GM18498 (cell line): ENCODE measurements around the gene SSU72.
"Not testable (repeated sequence)": the region's sequence is repeated elsewhere in the genome, so short reads cannot be mapped to it uniquely, and the experiment has no call there.

Source experiments
- ATAC-seq: cut with Tn5 transposase; IDR thresholded peaks from one replicate; pipeline ENCODE4 v1.9.1; 2021; ENCODE audit warnings: mild to moderate bottlenecking, moderate library complexity; ENCODE audit not compliant: unreplicated experiment

The SSU72 gene

GRCh38 chr1:1509465-1509850, 65.2 kb downstream of the SSU72 start:
- ATAC-seq: not testable (repeated sequence)

GRCh38 chr1:1508775-1509464, 65.7 kb downstream of the SSU72 start:
- not testable (repeated sequence) for ATAC-seq

GRCh38 chr1:1507305-1507704, 67.4 kb downstream of the SSU72 start:
- ATAC-seq: no peak

GRCh38 chr1:1505801-1506200, 68.9 kb downstream of the SSU72 start:
- ATAC-seq: not testable (repeated sequence)

DNA sequence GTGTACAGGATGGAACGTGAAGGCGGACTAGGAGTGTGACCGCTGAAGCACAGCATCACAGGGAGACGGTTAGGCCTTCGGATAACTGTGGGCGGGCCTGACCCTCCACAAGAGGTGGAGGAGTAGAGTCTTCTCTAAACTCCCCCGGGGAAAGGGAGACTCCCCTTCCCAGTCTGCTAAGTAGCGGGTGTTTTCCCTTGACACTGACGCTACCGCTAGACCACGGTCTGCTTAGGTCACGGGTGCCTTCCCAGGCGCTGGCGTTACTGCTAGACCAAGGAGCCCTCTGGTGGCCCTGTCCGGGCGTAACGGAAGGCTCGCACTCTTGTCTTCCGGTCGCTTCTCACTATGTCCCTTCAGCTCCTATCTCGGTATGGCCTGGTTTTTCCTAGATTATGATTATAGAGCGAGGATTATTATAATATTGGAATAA, 69.3 kb downstream of the SSU72 start:
- ATAC-seq: not testable (repeated sequence)

DNA sequence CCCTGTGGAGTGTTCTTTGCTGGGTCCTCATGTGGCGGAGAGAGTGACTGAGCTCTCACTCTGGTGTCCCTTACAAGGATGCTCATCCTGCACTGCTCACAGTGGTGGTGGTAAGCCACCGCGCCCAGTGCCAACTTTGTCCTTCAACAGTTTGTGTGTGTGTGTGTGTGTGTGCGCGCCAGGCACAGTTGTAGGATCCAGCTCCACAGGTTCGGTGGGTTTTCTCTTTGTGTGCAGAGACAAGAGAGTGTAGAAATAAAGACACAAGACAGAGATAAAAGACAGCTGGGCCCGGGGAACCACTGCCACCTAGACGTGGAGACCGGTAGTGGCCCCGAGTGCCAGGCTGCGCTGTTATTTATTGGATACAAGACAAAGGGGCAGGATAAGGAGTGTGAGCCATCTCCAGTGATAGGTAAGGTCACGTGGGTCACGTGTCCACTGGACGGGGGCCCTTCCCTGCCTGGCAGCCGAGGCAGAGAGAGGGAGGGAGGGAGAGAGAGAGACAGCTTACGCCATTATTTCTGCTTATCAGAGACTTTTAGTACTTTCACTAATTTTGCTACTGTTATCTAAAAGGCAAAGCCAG, 69.8 kb downstream of the SSU72 start:
- ATAC-seq: not testable (repeated sequence)

- ATAC-seq: not testable (repeated sequence)
Observed at GRCh38 chr1:1495461-1495975, 79.1 kb downstream of the SSU72 start.

DNA sequence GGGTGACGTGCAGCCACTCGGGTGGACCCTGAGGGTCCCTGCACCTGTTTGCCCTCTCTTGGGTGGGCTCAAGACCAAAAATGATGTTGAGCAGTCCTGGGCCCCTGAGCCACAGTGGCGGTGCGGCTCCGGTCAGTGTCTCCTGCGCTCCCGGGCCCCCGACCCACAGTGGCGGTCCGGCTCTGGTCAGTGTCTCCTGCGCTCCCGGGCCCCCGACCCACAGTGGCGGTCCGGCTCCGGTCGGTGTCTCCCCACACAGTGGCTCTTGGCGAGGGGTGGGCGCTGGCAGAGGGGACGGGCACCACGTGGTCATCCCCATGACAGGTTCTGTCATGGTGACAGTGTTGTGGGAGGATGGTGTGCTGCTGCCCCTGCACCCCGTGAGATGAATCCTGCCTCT, 80.4 kb downstream of the SSU72 start:
- not testable (repeated sequence) for ATAC-seq
